DLD1 (cell line): ENCODE measurements around the gene C11orf52.
"Not testable (repeated sequence)": the region's sequence is repeated elsewhere in the genome, so short reads cannot be mapped to it uniquely, and the experiment has no call there.

ENCODE experiments used
- in situ Hi-C: cut with HindIII; loops from 2 replicates; pipeline ENCODE4 v1.10.0; 2017; ENCODE audit warnings: low sequenced_read_pairs

C11orf52 gene, protein sequence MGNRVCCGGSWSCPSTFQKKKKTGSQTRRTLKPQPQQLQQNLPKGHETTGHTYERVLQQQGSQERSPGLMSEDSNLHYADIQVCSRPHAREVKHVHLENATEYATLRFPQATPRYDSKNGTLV

DNA sequence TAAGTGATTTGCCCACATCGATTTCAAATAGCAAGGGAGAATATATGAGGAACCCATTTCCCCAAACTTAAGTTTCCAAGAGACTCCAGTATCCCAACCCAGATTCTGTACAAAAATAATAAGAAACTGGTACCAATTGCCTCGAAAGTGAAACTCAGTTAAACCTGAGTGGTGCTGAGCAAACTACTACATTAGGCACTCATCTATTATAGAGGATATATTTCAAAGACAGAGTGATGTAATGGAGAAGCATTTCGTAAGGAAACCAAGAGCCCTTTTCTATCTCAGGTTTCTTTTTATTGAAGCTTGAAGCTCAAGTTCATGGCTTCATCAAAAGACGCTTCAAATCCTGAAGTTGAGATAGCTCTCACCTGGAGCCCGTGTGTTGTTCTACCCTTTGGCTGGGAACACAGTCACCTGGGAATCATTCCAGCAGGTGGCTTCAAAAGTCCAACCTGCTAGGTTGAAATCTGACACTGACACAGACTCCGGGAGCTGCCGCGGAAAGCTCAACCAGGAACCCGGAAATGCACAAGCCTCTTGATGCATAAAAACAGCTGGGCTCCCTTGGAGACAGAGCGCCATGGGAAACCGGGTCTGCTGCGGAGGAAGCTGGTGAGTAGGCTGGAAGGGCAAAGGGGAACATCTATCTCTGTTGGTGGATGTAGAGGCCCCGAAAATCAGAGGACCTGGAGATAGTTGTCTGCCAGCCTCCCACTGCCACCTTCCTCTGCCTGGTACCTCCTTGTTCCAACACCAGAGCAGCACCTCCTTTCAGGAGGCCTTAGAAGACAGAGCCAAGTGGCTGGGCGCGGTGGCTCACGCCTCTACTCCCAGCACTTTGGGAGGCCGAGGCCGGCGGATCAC is at the start of gene C11orf52:
C11orf52 (plus strand) TSS at position 524 of the 867 bp plus-strand sequence; CDS start at position 584, 60 bp downstream.
- in situ Hi-C loops: no loop called here

GRCh38 chr11:111870113-111870512 is 48.6 kb upstream of the C11orf52 start:
- in situ Hi-C loops: no loop called here

- in situ Hi-C loops: no loop called here
Measured at GRCh38 chr11:111870522-111870885, 48.2 kb upstream of the C11orf52 start.

DNA sequence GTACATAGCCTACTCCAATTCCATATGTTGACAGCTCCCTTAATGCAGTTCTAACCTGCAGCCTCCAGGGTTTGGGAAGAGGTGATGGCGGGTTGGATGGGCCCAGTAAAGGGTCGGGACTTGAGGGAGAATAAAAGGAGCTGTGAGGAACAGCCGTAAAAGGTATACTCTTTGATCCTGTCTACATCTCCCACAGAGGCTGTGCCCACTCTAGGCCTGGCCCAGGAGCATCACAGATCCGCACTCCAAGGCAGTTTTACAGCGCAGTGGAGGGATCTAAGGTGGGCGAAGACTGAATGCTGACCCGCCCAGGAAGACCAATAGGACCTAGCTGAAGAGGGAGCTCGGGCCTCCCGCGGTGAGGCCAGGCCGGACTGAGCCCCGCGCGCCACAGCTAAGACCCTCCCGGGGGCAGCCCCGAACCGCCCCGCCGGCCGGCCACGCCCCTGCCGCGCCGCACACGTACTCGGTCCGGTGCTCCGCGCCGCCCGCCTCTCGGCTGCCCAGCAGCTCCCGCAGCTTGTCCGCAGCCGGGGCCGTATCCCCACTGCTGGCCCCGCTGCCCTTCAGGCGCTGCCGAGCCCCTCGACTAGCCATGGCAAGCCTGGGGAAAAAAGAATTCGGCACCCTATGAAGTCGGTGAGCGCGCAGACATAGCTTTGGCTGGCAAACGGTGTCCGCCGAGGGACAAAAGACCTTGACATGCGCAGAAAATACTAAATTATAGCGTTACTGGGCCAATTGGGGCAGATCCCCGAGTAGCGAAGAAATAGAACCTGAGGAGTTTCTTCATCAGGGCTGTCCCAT is 47.6 kb upstream of the C11orf52 start, which contains the start of gene ALG9:
ALG9 (minus strand) TSS at position 696 of the 807 bp plus-strand sequence; CDS start at position 597, 99 bp downstream.
- in situ Hi-C loops: no loop called here

GRCh38 chr11:111871693-111872161 is 47.0 kb upstream of the C11orf52 start:
- in situ Hi-C loops: no loop called here

GRCh38 chr11:111878385-111878848 is 40.3 kb upstream of the C11orf52 start:
- in situ Hi-C loops: no loop called here

GRCh38 chr11:111878849-111879636 is 39.7 kb upstream of the C11orf52 start, which contains the start of the genes CFAP68 and FDXACB1:
Gene CFAP68, plus strand, starts transcription at chr11:111879541. Its CDS starts 20 bp downstream, at chr11:111879561.
Gene FDXACB1, minus strand, starts transcription at chr11:111879165. Its CDS starts 33 bp downstream, at chr11:111879132.
- in situ Hi-C loops: no loop called here

- in situ Hi-C loops: no loop called here
Measured at GRCh38 chr11:111879637-111879960, 39.1 kb upstream of the C11orf52 start.

DNA sequence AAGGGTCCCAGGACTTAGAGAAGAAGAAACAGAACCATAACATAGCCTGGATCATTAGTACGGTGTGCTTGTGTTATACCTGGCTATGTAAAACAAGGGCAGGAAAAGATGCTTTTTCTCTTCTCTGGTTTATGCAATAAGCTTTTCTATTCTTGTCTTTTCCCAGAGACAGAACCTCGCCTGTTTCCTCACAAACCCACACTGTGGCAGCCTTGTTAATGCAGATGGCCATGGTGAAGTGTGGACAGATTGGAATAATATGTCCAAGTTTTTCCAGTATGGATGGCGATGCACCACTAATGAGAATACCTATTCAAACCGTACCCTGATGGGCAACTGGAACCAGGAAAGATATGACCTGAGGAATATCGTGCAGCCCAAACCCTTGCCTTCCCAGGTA is 36.5 kb upstream of the C11orf52 start:
- in situ Hi-C loops: no loop called here

- in situ Hi-C loops: not testable (repeated sequence)
Measured at GRCh38 chr11:111885053-111885452, 33.7 kb upstream of the C11orf52 start.

DNA sequence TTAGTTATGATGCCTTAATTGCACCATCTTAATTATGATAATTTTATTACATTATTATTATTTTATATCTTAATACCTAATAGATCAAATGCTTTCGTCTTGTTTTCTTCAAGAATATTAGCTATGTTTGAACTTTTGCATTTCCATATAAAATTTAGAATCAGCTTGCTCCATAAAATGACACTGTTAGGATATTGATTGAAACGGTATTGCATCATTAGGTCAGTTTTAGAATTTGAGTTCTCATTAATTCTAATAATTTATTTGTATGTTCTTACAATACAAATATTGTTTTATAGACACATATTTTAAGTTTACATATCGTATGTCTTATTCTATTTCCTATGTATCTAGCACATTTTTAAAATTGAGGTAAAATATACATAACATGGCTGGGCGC is 32.7 kb upstream of the C11orf52 start:
- in situ Hi-C loops: no loop called here

- in situ Hi-C loops: no loop called here
Measured at GRCh38 chr11:111886844-111887243, 31.9 kb upstream of the C11orf52 start.

DNA sequence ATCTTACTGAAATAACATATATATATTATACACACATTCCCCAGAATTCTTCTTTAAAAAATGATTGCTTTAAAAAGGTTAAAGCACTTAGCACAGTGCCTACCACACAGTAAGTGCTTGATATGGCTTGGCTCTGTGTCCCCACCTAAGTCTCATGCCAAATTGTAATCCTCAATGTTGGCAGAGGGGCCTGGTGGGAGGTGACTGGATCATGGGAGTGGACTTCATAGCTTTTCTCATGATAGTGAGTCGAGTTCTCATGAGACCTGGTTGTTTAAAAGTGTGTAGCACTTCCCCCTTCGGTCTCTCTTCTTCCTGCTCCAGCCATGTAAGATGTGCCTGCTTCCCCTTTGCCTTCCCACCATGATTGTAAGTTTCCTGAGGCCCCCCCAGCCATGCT is 13.3 kb upstream of the C11orf52 start:
- in situ Hi-C loops: no loop called here

DNA sequence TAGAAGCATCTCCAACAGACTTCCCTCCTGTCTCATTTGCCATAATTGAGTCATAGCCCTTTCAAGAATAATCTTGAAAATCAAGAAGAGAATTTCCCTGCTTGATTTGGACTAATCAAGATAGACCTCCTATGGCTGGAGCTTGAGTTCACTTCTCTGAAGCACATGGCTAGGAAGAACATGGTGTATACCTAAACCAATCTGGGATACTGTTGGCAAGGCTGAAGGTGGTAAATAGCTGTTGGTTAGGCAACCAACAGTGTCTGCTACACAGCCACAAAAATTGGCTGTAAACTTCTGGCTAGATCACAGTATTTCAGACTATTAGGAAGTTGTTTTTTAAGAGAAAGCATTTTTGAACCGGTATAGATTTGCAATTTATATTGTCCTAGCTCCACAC is 12.0 kb upstream of the C11orf52 start:
- in situ Hi-C loops: no loop called here

DNA sequence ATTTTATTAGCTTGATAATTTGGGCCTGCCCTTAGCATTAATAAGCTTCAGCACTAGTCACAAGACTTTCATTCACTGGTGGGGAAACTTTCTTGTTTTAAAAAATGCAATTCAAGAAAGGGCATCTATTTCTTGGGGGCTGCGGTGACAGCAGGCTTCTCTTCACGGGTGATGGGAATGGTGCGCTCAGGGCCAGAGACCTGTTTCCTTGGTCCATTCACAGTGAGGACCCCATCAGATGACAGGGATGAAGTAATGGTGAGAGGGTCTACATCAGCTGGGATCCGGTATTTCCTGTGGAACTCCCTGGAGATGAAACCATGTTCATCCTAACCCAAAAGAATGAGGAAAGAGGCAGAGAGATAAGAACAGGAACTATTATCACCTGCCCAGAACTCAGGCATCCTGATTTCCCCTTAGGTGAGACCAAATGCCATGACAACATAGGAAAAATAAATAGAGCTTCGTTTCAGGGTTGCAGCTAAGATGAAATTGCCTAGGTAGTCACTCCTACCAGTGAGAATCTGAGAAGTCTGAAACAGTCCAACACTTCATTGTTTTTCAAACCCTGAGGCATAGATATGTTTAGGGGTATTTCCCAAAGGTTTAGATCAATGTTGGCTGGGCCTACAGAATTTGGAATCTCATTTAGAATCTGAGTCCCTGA is 9.9 kb upstream of the C11orf52 start:
- in situ Hi-C loops: no loop called here

DNA sequence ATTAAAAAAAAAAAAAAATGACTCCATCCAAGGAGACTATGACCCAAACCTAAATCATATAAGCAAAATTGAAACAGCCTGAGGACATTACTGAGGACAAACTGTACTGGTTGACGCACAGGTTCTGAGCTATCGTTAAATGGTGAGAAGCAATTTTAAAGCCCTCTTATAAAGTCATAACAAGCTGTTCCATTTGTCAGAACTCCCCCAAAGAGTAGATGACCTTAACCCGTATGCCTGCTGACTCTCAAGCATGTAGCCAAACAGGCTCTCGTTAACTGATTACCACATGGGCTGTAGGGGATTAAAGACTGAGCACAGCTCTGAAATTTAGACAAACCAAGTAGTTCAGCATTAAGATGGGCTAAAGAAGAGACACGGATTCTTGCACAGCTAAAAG is 9.3 kb upstream of the C11orf52 start:
- in situ Hi-C loops: no loop called here

GRCh38 chr11:111910676-111911562 is 7.8 kb upstream of the C11orf52 start:
- in situ Hi-C loops: no loop called here

DNA sequence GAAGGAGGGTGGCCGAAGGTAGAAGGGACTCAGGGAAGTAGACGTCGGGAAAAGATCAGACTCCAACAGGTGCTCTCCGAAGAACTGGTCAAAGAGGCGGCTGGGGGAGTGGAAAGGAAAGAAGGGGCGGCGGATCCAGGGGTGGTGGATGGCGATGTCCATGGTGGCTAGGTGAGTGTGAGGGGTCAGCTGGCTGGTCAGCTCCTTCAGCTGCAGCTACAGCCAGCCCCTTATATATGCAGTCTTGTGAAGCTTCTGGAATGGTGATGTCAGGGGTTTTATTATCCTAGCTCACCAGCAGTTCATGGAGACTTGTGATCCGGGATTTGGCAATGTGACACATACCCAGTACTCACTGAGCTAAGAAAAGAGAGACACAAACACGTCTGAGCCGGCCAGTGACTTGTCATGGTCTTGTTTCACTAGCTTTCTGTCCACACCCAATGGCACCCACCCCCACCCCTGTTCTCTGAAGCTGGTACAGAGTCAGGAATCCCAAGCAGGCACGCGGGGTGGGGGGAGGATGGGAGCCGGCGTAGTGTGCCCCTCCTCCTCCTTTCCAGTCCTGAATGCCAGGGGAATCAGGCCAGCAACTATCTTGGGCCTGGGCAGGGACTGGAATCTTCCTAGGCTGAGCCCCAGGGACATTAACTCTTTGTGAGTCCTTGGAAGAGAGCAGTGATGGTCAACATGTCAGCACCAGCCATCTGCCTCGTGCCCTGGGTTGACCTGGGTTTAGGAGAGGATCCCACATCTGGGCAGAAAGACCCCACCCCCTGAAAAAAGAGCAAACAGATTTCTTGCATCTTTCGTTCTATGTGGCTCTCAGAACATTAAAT is 6.9 kb upstream of the C11orf52 start, which contains the start of gene CRYAB:
CRYAB (minus strand) TSS at position 208 of the 839 bp plus-strand sequence; CDS start at position 162, 46 bp downstream.
- in situ Hi-C loops: no loop called here
